ENCODE results near the gene TIMM10B. TPM values are rescaled to one million over a fixed set of nuclear protein-coding genes. Genes with fewer than 3 reads are reported as not detected.
A peak's percentile ranks its signal among the peaks of the same experiment; 100 is the strongest.

The TIMM10B gene
- total RNA-seq, 2 experiments from 2014 or later: 40.3 to 44.3 TPM

DNA sequence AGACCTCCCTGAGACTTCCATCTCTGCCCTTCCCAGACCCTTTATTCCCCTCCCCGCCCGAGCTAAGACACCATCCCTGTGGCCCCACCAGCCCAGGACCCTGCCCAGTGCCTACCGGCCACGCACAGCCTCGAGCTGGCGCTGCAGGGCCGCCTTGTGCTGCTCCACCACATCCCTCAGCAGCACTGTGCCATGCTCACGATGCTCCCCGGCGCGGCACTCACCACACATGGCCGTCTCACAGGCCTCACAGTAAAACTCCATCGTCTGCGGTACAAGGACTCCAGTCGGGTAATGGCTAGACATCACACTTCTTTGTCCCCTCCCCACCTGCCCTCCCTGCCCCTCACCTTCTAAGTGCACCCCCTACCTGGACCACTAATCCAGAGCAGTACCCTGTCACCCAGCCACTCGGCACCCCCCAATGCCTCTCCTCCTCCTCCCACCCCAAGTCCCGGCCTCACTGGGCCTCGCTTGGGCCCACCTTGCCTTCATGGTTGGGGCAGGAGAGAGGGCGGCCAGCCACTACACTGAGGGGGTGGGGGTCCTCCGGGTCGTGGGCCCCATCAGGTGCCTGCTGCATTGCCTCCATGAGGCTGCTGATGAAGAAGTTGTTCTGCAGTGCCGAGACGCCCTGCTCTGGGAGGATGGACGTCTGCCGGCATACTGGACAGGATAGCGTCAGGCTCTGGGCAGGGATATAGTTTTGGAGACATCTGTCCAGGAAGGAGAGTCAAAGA lies 23.6 kb upstream of the TIMM10B start:
- no peak overlapping the region for H3K4me3 Mint-ChIP-seq
- DNase-seq: no peak
- H3K27me3 Mint-ChIP-seq: no peaks in the 10 kb centered on the region
- H3K27ac Mint-ChIP-seq: no peak overlapping the region
- H3K4me1 Mint-ChIP-seq: no peaks in the 10 kb centered on the region
- H3K36me3 Mint-ChIP-seq: no peaks in the 10 kb centered on the region
- no peaks in the 10 kb centered on the region for H3K9me3 Mint-ChIP-seq

DNA sequence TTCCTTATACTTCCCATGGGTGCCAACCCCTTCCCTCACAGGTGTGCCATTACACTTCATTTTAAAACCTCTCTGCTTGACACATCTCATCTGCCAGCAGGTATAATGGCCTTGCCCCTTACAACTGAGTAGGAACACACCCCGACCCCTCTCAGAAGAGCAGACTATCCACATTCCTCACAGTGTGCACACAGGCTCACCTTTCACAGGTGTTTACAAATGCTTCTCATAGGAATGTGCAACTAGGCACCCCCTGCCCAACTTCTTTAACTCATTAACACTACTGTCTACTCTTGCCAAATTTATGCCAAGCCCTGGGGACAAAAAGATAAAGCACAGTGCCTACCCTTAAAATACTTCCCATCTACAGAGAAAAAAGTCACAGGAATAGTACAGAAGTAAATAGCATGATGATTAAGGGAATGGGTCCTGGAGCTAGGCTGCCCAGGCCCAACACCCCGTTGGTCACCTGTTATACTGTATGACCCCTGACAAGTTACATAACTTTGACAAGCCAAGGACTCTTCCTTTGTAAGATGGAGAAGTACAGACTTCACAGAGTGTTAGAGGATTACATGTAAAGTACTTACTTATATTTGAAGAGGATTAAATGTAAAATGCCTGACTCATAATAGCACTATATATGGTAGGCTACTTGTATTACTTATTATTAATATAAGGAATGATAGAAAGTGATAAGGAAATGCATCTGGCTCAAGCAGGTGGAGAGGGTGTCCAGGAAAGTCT lies 22.8 kb upstream of the TIMM10B start:
- no peaks in the 10 kb centered on the region for H3K9me3 Mint-ChIP-seq
- no peak overlapping the region for H3K27ac Mint-ChIP-seq
- H3K27me3 Mint-ChIP-seq: no peaks in the 10 kb centered on the region
- no peak overlapping the region for H3K4me3 Mint-ChIP-seq
- H3K36me3 Mint-ChIP-seq: peaks cover 2% of the 10 kb centered on the region
- DNase-seq: no peak
- no peaks in the 10 kb centered on the region for H3K4me1 Mint-ChIP-seq

DNA sequence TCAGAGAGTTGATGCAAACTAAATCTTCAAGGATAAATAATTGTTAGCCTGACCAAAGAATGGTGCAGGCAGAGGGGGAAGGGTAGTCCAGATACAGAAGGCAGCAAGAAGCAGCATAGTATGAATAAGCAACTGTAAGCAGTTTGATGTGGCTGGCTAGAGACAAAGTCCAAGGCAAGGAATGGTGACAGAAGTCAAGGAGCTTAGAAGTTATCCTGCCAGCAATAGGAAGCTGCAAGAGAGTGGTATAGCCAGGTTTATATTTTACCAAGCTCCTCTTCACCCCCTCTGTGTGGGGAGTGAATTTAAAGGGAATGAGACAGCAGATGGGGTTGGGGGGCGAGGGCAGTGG lies 22.2 kb upstream of the TIMM10B start:
- no peak for DNase-seq
- Mint-ChIP-seq H3K4me3 (no peak overlapping the region), H3K9me3 (no peaks in the 10 kb centered on the region), H3K27me3 (no peaks in the 10 kb centered on the region), H3K27ac (no peak overlapping the region), H3K36me3 (peaks cover 2% of the 10 kb centered on the region), H3K4me1 (no peaks in the 10 kb centered on the region)

DNA sequence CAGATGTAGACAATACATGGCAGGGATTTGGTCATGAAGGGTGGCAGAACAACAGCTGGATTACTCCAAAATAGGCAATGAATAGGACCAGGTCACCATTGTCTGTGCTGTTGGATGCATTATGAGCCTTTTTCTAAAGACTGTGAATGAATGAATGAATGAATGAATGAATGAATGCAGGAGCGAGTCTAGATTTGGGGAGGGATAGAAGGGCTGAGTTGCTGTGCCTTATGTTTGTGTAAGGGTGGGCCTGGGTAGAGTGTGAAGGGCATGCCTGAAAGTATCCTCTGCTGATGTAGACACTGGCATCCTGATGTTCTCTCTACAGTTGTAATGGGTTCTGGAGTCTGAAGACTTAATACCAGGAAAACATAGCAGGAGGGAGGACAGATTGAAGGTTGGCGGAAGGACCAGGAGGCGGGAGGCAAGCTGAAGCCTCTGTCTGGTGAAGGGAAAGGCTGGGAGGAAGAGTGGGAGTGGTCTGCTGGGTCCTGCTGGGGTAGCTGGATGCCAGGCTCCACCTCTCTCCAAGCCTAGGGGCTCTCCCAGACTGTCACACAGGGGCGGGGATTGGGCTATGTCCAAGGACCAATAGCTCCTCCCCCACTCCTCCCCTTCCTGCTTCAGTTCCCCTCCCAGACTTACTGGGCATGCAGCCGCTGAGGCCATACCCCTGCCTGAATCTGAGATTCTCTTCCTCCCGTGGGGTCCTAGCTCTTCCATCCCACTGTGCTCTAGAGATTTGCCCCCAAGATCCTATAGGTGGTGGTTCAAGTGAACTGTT lies 12.4 kb upstream of the TIMM10B start:
- Mint-ChIP-seq H3K27me3 (no peaks in the 10 kb centered on the region), H3K4me1 (peaks cover 11% of the 10 kb centered on the region), H3K27ac (no peak overlapping the region), H3K4me3 (no peak overlapping the region), H3K36me3 (no peaks in the 10 kb centered on the region), H3K9me3 (no peaks in the 10 kb centered on the region)
- peak; percentile 21 for DNase-seq

DNA sequence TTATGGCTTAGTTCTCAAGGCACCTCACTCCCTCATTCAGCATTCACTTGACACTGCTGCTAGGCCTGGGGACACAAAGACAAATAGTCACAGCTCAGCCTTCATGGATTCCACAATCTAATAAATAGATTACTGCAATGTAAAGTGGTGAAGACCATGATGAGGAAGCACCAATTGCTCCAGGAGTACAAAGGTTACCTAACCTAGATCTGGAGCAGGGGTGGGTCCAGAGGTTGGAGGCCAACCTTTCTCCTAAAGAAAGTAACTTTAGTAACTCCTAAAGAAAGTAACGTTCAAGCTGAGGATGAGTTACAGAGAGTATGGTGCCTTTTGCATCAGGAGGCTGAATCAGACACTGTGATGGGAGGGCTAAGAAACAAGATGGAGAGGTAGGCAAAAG lies 11.7 kb upstream of the TIMM10B start:
- H3K9me3 Mint-ChIP-seq: no peaks in the 10 kb centered on the region
- H3K27me3 Mint-ChIP-seq: no peaks in the 10 kb centered on the region
- DNase-seq: no peak
- H3K27ac Mint-ChIP-seq: no peak overlapping the region
- no peaks in the 10 kb centered on the region for H3K36me3 Mint-ChIP-seq
- peaks cover 16% of the 10 kb centered on the region for H3K4me1 Mint-ChIP-seq
- H3K4me3 Mint-ChIP-seq: no peak overlapping the region

DNA sequence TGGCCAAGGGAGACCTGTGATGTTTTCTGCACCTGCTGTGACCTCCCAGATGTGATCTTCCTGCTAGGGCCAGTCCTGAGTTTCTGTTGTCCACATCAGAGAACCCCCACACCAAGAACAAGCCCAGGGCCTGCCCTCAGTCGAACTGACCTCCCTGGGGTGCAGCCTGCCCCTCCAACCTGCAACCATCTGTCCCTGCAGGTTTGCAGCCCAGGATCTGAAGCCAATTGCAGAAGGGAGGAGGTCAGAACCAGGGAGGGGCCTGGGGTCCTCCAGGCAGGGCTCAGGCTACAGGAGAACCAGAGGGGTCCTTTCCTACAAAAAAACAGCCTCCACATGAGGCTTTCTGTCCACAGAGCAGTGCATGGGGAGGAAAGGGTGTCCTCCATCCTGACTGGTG lies 8.4 kb upstream of the TIMM10B start:
- no peaks in the 10 kb centered on the region for H3K27me3 Mint-ChIP-seq
- H3K27ac Mint-ChIP-seq: no peak overlapping the region
- H3K9me3 Mint-ChIP-seq: no peaks in the 10 kb centered on the region
- peaks cover 16% of the 10 kb centered on the region for H3K4me1 Mint-ChIP-seq
- DNase-seq: no peak
- H3K4me3 Mint-ChIP-seq: peak overlapping the region; percentile 40
- H3K36me3 Mint-ChIP-seq: peaks cover 3% of the 10 kb centered on the region

DNA sequence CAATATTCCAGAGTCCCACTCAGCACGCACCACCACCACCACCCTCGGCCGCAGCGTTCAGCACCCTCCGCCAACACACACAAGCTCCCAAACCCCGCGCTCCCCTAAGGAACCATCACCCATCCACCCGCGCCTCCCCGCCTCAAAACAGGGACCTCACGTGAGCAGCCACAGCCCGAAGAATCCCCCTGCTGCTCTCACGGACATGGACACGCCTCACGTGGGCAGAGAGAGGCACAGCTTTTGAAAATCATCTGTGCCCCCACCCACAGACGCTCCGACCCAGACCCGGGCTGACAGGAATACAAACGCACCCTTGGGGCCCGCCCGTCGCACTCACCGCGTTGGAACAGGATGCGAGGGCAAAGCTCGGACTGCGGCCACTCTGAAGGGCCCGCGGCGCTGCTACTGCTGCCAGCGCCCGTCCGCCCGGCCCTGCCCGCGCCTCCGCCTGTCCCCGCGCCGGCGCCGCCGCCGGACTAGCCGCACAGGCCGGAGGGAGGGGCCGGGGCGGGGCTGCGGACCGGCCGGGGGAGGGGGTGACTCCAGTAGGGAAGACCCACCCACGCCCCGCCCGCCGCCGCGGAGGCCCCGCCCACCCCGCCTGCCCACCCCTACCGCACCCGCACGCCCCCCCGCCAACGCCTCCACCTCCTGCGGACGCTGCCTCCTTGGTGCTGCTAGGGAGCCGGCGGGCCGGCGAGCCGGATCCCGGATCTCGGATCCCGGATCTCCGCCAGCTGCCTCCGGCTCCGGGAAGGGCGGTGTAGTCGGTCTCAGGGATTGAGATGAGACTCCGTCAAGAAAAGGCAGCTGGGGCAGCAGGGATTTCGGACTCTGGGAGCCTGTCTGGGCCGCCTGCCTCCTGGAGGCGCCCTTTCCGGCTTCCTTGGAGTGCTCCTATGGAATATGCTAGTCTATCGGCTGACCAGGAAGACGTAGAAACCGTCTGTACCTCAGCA lies 7.6 kb upstream of the TIMM10B start, which contains the start of gene TRIM3:
Gene TRIM3, minus strand, starts transcription at position 491 of the 962 bp plus-strand sequence. CDS start 8,246 bp downstream, outside the sequence.
- H3K4me3 Mint-ChIP-seq: peak within 1 kb of the TSS; percentile 78
- peaks cover 16% of the 10 kb centered on the region for H3K4me1 Mint-ChIP-seq
- no peak within 1 kb of the TSS for H3K27ac Mint-ChIP-seq
- no peaks in the 10 kb centered on the region for H3K9me3 Mint-ChIP-seq
- DNase-seq: peak; percentile 57
- peaks cover 4% of the 10 kb centered on the region for H3K36me3 Mint-ChIP-seq
- H3K27me3 Mint-ChIP-seq: no peaks in the 10 kb centered on the region

DNA sequence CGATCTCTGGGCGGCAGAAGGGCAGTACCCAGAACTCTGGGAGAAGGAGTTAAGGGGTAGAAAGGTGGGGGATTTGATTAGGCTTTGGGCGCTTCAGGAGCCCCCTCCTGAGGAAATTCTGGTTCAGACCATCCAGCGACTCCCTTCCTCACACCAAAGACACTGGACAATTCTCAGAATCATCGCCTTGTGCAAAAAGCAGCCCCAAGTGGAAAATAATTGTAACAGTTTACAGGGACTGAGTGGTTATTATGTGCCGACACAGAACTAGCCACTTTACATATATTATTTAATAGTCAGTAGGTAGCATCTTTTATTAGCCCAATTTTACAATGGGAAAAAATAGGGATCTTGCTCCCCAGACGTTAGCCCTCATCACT lies 6.9 kb upstream of the TIMM10B start:
- Mint-ChIP-seq H3K27ac (no peak overlapping the region), H3K4me1 (peaks cover 20% of the 10 kb centered on the region), H3K36me3 (peaks cover 4% of the 10 kb centered on the region), H3K4me3 (peak overlapping the region; percentile 70), H3K27me3 (no peaks in the 10 kb centered on the region), H3K9me3 (no peaks in the 10 kb centered on the region)
- DNase-seq: no peak

DNA sequence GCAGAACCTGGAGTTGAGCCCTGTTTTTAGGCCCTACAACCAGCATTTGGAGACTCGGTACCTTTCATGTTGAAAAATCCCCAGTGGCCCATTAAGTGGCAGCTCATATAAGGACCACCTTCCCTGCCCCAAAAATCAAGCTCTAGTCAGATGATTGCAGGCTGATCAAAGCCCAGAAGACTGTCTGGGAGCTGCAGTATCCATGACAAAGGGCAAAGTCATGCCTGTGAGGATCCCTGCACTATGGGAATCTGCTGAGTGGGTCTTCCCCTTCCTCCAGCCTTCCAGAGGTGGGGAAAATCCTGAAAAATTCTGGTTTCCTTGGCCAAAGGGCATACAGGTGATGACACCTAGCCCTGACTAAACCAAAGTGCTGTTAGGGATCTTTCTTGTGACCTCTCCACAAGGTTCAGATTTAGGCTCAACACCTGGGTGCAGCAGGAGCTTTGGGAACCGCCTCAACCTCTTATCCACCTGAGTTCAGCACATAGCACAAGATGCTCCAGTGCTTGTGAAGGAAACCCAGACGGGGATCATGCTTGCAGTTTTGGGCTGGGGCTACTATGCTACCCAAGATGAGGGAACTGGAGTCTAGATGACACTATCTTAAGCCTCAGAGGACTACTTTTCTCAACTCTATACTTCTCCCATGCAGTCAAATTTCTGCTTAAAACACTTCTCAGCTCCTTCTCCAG lies 6.3 kb upstream of the TIMM10B start:
- no peak for DNase-seq
- Mint-ChIP-seq H3K4me3 (peak overlapping the region; percentile 3), H3K27ac (no peak overlapping the region), H3K27me3 (no peaks in the 10 kb centered on the region), H3K4me1 (peaks cover 25% of the 10 kb centered on the region), H3K9me3 (no peaks in the 10 kb centered on the region), H3K36me3 (peaks cover 5% of the 10 kb centered on the region)

DNA sequence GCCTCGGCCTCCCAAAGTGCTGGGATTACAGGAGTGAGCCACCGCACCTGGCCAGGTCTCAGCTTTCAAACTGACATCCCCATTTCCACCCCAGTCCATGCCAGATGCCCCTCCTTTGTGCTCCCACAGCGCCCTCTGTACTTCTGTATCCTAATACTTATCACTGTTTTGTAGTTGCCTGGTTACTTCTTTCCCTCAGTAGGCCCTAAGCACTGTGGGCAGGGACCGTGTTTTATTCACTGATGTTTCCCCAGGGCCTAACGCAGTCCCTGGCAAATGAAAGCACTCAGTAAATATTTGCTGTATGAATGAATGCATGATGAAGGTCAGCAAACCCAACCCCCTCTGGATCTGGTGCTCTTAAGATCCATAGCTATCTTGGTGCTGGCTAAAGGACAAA lies 5.4 kb upstream of the TIMM10B start:
- no peak overlapping the region for H3K27ac Mint-ChIP-seq
- H3K36me3 Mint-ChIP-seq: peaks cover 8% of the 10 kb centered on the region
- H3K4me3 Mint-ChIP-seq: no peak overlapping the region
- no peaks in the 10 kb centered on the region for H3K9me3 Mint-ChIP-seq
- no peak for DNase-seq
- no peaks in the 10 kb centered on the region for H3K27me3 Mint-ChIP-seq
- peaks cover 26% of the 10 kb centered on the region for H3K4me1 Mint-ChIP-seq

DNA sequence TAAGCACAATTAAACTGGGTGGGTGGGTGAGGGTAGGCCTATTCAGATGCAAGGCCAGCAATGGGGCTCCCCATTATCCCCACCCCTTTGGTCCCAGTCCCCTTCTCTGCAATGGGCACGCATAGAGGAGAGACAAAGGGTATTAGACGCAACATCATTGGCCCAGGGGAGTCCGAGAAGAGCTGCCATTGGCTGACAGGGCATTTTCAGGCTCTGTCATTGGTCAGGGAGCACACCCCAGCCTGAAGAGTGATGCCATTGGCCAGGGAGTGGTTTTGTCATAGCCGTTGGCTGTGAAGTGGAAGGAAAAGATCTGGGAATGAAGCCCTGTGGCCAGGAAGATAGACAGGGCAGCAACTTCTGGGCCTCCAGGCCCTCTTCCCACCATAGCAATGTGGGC lies 4.7 kb upstream of the TIMM10B start:
- Mint-ChIP-seq H3K4me1 (peaks cover 26% of the 10 kb centered on the region), H3K27me3 (no peaks in the 10 kb centered on the region), H3K27ac (no peak overlapping the region), H3K4me3 (no peak overlapping the region), H3K9me3 (no peaks in the 10 kb centered on the region), H3K36me3 (peaks cover 10% of the 10 kb centered on the region)
- DNase-seq: no peak

DNA sequence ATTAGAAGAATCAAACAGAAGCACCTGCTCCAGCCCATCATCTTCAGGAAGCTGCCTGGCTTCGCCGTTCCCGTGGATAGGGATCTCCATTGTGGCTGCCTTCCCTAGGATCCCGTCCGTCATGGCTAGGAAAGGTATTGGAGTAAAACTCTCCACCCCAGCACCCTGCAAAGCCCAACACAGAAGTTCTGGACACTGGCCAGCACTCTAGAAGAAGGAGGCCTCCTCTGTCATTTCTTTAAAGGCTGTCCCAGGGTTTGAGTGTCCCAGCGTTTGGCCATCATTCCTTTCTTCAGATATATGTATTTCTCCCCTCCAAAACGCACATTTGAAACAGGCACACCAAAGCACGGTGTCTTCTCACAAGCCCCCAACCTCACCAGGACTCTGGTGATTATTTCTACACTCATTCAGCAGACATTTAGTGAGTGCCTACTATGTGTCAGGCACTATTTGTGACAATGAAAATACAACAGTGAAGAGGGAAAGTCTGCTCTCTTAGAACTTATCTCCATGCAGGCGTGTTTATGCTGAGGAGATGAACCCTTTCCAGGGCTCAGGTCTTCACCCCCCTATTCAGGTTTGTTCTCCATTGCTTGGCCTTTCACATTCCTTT lies 894 bp upstream of the TIMM10B start:
- peak overlapping the region; percentile 94 for H3K27ac Mint-ChIP-seq
- H3K4me1 Mint-ChIP-seq: peaks cover 25% of the 10 kb centered on the region
- no peaks in the 10 kb centered on the region for H3K9me3 Mint-ChIP-seq
- H3K36me3 Mint-ChIP-seq: peaks cover 30% of the 10 kb centered on the region
- peak overlapping the region; percentile 92 for H3K4me3 Mint-ChIP-seq
- DNase-seq: no peak
- H3K27me3 Mint-ChIP-seq: no peaks in the 10 kb centered on the region

DNA sequence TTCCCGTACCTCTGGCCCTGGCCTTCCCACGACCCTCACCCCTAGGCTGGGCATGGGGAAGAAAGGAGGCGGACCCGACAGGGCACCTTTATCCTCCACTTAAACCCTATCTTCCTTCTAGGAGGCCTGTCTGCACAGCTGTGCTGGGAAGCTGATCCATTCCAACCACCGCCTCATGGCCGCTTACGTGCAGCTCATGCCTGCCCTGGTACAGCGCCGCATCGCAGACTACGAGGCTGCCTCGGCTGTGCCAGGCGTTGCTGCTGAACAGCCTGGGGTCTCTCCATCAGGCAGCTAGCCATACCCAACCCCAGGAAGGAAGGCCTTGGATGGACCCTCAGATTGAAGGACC lies 599 bp downstream of the TIMM10B start:
- no peaks in the 10 kb centered on the region for H3K9me3 Mint-ChIP-seq
- no peak for DNase-seq
- peaks cover 25% of the 10 kb centered on the region for H3K4me1 Mint-ChIP-seq
- no peaks in the 10 kb centered on the region for H3K27me3 Mint-ChIP-seq
- H3K27ac Mint-ChIP-seq: peak overlapping the region; percentile 94
- H3K4me3 Mint-ChIP-seq: peak overlapping the region; percentile 92
- peaks cover 30% of the 10 kb centered on the region for H3K36me3 Mint-ChIP-seq

DNA sequence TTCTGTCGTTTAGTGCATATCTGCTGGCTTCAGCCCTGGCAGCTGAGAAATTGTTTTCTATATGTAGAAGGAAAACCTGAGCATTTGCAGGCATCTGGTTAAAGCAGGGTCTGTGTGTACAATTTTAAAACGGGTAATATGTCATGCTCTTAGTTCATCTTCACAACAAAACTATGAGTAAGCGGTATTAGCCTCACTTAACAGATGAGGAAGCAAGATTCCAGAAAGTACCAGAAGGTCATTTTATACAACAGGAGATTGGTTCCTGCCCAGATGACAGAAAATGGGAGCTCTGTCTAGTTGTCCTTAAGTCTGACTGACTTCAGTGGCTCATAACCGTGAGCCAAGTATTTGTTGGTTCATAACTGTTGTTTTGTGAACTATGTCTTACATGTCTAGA lies 1.1 kb downstream of the TIMM10B start:
- no peak for DNase-seq
- peaks cover 30% of the 10 kb centered on the region for H3K36me3 Mint-ChIP-seq
- H3K9me3 Mint-ChIP-seq: no peaks in the 10 kb centered on the region
- no peaks in the 10 kb centered on the region for H3K27me3 Mint-ChIP-seq
- H3K4me1 Mint-ChIP-seq: peaks cover 25% of the 10 kb centered on the region
- H3K4me3 Mint-ChIP-seq: peak overlapping the region; percentile 92
- H3K27ac Mint-ChIP-seq: peak overlapping the region; percentile 94

All from activated naive CD8-positive, alpha-beta T cell treated with anti-CD3 and anti-CD28 coated beads for 36 hours (primary cell).